Smooth muscle cell (in vitro differentiated cells): Measurements from ENCODE around the gene GTSE1. TPM values are rescaled to one million over a fixed set of nuclear protein-coding genes. Genes with fewer than 3 reads are reported as not detected.

Experiments
- DNase-seq: peaks from one replicate; lab custom pipeline; 2025; ENCODE audit not compliant: unreplicated experiment; lab: John Stamatoyannopoulos, UW
- H2AFZ ChIP-seq: fragments of 200-600 bp; sonication (generic); 2 replicates; pipeline ENCODE4 v1.6.0; 2016; ENCODE audit warnings: antibody characterized with exemption, low read depth, mild to moderate bottlenecking
- H3F3A ChIP-seq: fragments of 200-600 bp; sonication (generic); 2 replicates; pipeline ENCODE4 v1.6.0; 2017; ENCODE audit warnings: antibody characterized with exemption, low read depth
- H3K27ac ChIP-seq: fragments of 200-600 bp; sonication (generic); 2 replicates; pipeline ENCODE4 v1.5.1; 2016; ENCODE audit warnings: low read depth, mild to moderate bottlenecking
- H3K27me3 ChIP-seq: fragments of 200-600 bp; sonication (generic); 2 replicates; pipeline ENCODE4 v1.6.1; 2016; ENCODE audit warnings: low read depth, mild to moderate bottlenecking
- H3K36me3 ChIP-seq: fragments of 200-600 bp; sonication (generic); 2 replicates; pipeline ENCODE4 v1.5.1; 2016; ENCODE audit warnings: low read depth
- H3K4me1 ChIP-seq: fragments of 200-600 bp; sonication (generic); 2 replicates; pipeline ENCODE4 v1.5.1; 2016; ENCODE audit warnings: low read depth
- H3K4me2 ChIP-seq: fragments of 200-600 bp; sonication (generic); 2 replicates; pipeline ENCODE4 v1.6.0; 2016; ENCODE audit warnings: mild to moderate bottlenecking
- H3K4me3 ChIP-seq: fragments of 200-600 bp; sonication (generic); 2 replicates; pipeline ENCODE4 v1.5.1; 2016; ENCODE audit warnings: mild to moderate bottlenecking
- H3K79me2 ChIP-seq: fragments of 200-600 bp; sonication (generic); 2 replicates; pipeline ENCODE4 v1.6.0; 2016; ENCODE audit warnings: low read depth, mild to moderate bottlenecking
- H3K9ac ChIP-seq: fragments of 200-600 bp; sonication (generic); 2 replicates; pipeline ENCODE4 v1.6.0; 2016; ENCODE audit warnings: low read depth
- H3K9me3 ChIP-seq: fragments of 200-600 bp; sonication (generic); replicated peaks from 2 replicates; pipeline ENCODE4 v1.5.1; 2016; ENCODE audit warnings: low read depth
- H4K20me1 ChIP-seq: fragments of 200-600 bp; sonication (generic); 2 replicates; pipeline ENCODE4 v1.6.0; 2016; ENCODE audit warnings: low read depth
- WGBS: methylation state at CpG from one replicate; pipeline ENCODE4 v1.1.7; 2016; ENCODE audit warnings: low lambda C conversion rate; 5-methylcytosine and 5-hydroxymethylcytosine counted together
- polyA plus RNA-seq: library from polyadenylated mRNA; unstranded; fragments of >200 nt; fragmentation: Nextera tagmentation; extraction: Ambion mirVana; gene quantifications from 2 replicates; pipeline ENCODE4 v1.2.1, GENCODE V29; 2016
- total RNA-seq: library from RNA; depleted of rRNA; stranded (reverse); fragments of >200 nt; gene quantifications from 2 replicates; pipeline ENCODE4 v1.2.3, GENCODE V29; 2014
- TF ChIP-seq, protein P1 (sequence below): fragments of 200-600 bp; sonication (generic); IDR thresholded peaks from 2 replicates; pipeline ENCODE4 v1.5.1; 2017; ENCODE audit warnings: borderline replicate concordance, mild to moderate bottlenecking, antibody characterized with exemption; ENCODE audit not compliant: insufficient read depth, poor library complexity, severe bottlenecking

GTSE1 gene
- total and polyA plus RNA-seq, 2 experiments from 2014 or later, result 3.6 to 6.8 TPM

DNA sequence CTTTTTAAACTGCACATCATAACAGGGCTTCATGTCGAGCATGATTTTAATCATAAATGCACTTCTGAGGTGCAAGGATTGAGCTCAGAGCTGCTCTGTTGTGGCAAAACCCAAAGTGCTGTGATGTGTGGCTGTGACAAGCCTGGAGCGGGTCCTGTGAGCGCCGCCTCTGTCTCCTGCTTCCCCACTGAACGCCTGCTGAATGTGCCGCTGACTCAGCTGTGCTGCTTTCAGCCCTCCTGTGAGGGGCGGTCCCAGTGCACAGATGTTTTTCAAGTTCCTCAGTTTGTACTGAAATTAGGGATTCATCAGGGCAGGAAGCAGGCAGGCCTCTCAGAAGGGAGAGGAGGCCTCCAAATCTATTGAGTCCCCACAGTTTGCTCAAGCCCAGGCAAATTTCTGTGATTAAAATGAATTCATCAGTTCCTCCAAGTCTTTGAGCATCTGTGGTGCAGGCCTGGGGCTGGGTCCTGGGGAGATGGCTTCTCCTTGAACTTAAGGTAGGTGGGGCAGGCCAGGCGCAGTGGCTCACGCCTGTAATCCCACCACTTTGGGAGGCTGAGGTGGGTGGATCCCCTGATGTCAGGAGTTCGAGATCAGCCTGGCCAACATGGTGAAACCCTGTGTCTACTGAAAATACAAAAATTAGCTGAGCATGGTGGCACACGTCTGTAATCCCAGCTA lies 3.0 kb upstream of the GTSE1 start:
- peaks cover 17% of the 10 kb centered on the region for H3K79me2 ChIP-seq
- no peak overlapping the region for H3K4me3 ChIP-seq
- no peak overlapping the region for H3K27ac ChIP-seq
- no peaks in the 10 kb centered on the region for H3F3A ChIP-seq
- no peak overlapping the region for H3K9ac ChIP-seq
- no peaks in the 10 kb centered on the region for H3K27me3 ChIP-seq
- no peaks in the 10 kb centered on the region for H3K36me3 ChIP-seq
- H3K4me1 ChIP-seq, result peaks cover 4% of the 10 kb centered on the region
- no peak overlapping the region for H2AFZ ChIP-seq
- no peak overlapping the region for H3K4me2 ChIP-seq
- DNase-seq, result no peak
- no peaks in the 10 kb centered on the region for H3K9me3 ChIP-seq
- no peaks in the 10 kb centered on the region for H4K20me1 ChIP-seq
- TF ChIP-seq, protein P1, sequence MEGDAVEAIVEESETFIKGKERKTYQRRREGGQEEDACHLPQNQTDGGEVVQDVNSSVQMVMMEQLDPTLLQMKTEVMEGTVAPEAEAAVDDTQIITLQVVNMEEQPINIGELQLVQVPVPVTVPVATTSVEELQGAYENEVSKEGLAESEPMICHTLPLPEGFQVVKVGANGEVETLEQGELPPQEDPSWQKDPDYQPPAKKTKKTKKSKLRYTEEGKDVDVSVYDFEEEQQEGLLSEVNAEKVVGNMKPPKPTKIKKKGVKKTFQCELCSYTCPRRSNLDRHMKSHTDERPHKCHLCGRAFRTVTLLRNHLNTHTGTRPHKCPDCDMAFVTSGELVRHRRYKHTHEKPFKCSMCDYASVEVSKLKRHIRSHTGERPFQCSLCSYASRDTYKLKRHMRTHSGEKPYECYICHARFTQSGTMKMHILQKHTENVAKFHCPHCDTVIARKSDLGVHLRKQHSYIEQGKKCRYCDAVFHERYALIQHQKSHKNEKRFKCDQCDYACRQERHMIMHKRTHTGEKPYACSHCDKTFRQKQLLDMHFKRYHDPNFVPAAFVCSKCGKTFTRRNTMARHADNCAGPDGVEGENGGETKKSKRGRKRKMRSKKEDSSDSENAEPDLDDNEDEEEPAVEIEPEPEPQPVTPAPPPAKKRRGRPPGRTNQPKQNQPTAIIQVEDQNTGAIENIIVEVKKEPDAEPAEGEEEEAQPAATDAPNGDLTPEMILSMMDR, result no peak
- WGBS, result 80% methylated on average over 11 of the region's 11 CpGs

DNA sequence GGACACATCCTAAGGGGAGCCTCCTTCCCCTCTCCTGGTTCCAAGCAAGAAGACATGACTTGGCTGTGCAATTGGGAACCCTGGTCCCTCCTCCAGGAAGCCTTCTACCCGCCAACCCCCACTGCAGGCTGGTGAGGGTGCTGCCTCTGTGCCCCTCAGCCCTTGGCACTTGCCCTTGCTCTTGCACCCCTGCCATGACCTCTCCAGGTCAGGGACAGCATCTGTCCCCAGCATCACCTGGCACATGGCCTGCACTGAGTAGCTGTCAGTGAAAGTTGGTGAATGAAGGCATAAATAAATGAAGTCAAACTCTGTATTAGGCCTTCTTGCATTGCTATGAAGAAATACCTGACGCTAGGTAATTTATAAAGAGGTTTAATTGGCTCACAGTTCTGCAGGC lies 1.9 kb upstream of the GTSE1 start:
- Histone ChIP-seq H3F3A (no peaks in the 10 kb centered on the region), H3K4me1 (peaks cover 4% of the 10 kb centered on the region), H4K20me1 (no peaks in the 10 kb centered on the region), H3K27ac (no peak overlapping the region), H3K9me3 (no peaks in the 10 kb centered on the region), H3K4me2 (no peak overlapping the region), H3K36me3 (no peaks in the 10 kb centered on the region), H3K4me3 (no peak overlapping the region), H3K9ac (no peak overlapping the region), H3K79me2 (peaks cover 26% of the 10 kb centered on the region), H3K27me3 (no peaks in the 10 kb centered on the region), H2AFZ (no peak overlapping the region)
- 97% methylated on average over 2 of the region's 2 CpGs for WGBS
- TF ChIP-seq, protein P1, result no peak
- no peak for DNase-seq

DNA sequence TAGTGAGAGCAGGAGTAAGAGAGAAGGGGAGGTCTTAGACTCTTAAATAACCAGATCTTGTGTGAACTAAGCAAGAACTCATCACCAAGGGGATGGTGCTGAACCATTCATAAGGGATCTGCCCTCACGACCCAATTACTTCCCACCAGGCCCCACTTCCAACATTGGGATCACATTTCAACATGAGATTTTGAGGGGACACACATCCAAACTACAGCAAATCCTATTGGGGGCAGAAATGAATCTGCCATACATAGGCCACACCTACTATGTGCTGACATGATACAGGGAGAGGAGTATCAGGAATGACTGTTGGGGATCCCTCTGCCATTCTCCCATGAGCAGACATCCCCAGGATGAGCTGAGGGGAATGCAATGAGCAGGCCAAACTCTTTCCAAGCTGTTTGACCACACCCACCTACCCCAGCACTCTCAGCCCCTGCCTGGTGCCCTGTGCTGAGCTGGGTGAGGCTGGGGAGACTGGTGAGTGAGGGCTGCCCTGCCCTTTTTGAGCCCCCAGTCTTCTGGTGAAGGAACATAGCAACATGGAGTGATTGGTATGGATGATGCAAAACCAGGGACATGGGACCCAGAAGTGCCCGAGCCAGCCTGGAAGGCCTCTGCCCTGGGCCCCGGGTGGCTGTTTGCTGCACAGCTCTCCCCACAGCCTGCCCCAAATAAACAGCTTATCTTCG lies 1.2 kb upstream of the GTSE1 start:
- H3F3A ChIP-seq, result no peaks in the 10 kb centered on the region
- H4K20me1 ChIP-seq, result no peaks in the 10 kb centered on the region
- no peaks in the 10 kb centered on the region for H3K27me3 ChIP-seq
- H3K4me1 ChIP-seq, result peaks cover 4% of the 10 kb centered on the region
- no peak for DNase-seq
- TF ChIP-seq, protein P1, result no peak
- no peak overlapping the region for H3K9ac ChIP-seq
- no peak overlapping the region for H3K27ac ChIP-seq
- no peaks in the 10 kb centered on the region for H3K36me3 ChIP-seq
- no peaks in the 10 kb centered on the region for H3K9me3 ChIP-seq
- H3K79me2 ChIP-seq, result peaks cover 32% of the 10 kb centered on the region
- peak overlapping the region; percentile 96 for H3K4me2 ChIP-seq
- 80% methylated on average over 4 of the region's 4 CpGs for WGBS
- H3K4me3 ChIP-seq, result peak overlapping the region; percentile 73
- H2AFZ ChIP-seq, result no peak overlapping the region
